ENCODE measurements around the gene AGAP1. TPM values are rescaled to one million over a fixed set of nuclear protein-coding genes. Genes with fewer than 3 reads are reported as not detected.

Gene AGAP1
- total RNA-seq, 1 donor from 2014 or later, result 46.3 TPM

DNA sequence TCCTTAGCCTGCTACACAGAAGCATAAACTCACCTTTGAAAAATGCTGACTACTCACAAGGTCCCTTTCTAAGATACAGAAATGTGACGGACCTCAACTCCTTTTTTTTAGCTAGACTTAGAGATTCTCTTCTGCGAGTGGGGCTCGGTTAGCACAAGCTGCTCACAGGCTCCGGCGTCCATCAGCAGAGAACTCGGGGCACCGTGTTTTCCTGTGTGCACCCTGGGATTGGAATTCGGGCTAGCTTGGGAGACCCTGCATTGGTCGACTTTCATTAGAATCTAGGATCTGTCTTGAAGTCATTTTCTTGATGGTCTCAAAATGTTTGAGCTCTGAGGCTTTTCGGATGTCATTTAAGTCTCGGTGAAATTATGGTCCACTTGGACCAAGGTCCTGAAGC, 483.1 kb downstream of the AGAP1 start:
- Mint-ChIP-seq H3K4me3 (no peak overlapping the region), H3K36me3 (peaks cover 34% of the 10 kb centered on the region), H3K9me3 (no peaks in the 10 kb centered on the region), H3K4me1 (ENCODE audit: unreplicated experiment) (peaks cover 16% of the 10 kb centered on the region), H3K27ac (no peak overlapping the region), H3K27me3 (no peaks in the 10 kb centered on the region)
- DNase-seq (ENCODE audit: extremely low spot score, unreplicated experiment), result no peak
- TF ChIP-seq CTCF (conservative IDR thresholded peaks at IDR 0.05), result no peak

- H3K9me3 Mint-ChIP-seq, result no peaks in the 10 kb centered on the region
- TF ChIP-seq CTCF (conservative IDR thresholded peaks at IDR 0.05), result no peak
- H3K27ac Mint-ChIP-seq, result no peak overlapping the region
- DNase-seq (ENCODE audit: extremely low spot score, unreplicated experiment), result no peak
- H3K36me3 Mint-ChIP-seq, result peaks cover 35% of the 10 kb centered on the region
- no peaks in the 10 kb centered on the region for H3K27me3 Mint-ChIP-seq
- H3K4me1 Mint-ChIP-seq (ENCODE audit: unreplicated experiment), result peaks cover 16% of the 10 kb centered on the region
- no peak overlapping the region for H3K4me3 Mint-ChIP-seq
Measured at GRCh38 chr2:235977445-235977844, 483.6 kb downstream of the AGAP1 start.

GRCh38 chr2:235978022-235978421, 484.2 kb downstream of the AGAP1 start:
- no peak overlapping the region for H3K27ac Mint-ChIP-seq
- H3K36me3 Mint-ChIP-seq, result peaks cover 34% of the 10 kb centered on the region
- no peaks in the 10 kb centered on the region for H3K9me3 Mint-ChIP-seq
- no peak overlapping the region for H3K4me3 Mint-ChIP-seq
- H3K4me1 Mint-ChIP-seq (ENCODE audit: unreplicated experiment), result peaks cover 16% of the 10 kb centered on the region
- DNase-seq (ENCODE audit: extremely low spot score, unreplicated experiment), result no peak
- TF ChIP-seq CTCF (conservative IDR thresholded peaks at IDR 0.05), result no peak
- H3K27me3 Mint-ChIP-seq, result no peaks in the 10 kb centered on the region

- Mint-ChIP-seq H3K4me3 (no peak overlapping the region), H3K4me1 (ENCODE audit: unreplicated experiment) (peaks cover 16% of the 10 kb centered on the region), H3K9me3 (no peaks in the 10 kb centered on the region), H3K27me3 (no peaks in the 10 kb centered on the region), H3K27ac (no peak overlapping the region), H3K36me3 (peaks cover 33% of the 10 kb centered on the region)
- no peak for DNase-seq (ENCODE audit: extremely low spot score, unreplicated experiment)
- no peak for TF ChIP-seq CTCF (conservative IDR thresholded peaks at IDR 0.05)
Measured at GRCh38 chr2:235979037-235979436, 485.2 kb downstream of the AGAP1 start.

- DNase-seq (ENCODE audit: extremely low spot score, unreplicated experiment), result no peak
- Mint-ChIP-seq H3K9me3 (no peaks in the 10 kb centered on the region), H3K27ac (no peak overlapping the region), H3K27me3 (no peaks in the 10 kb centered on the region), H3K4me3 (no peak overlapping the region), H3K36me3 (peaks cover 40% of the 10 kb centered on the region), H3K4me1 (ENCODE audit: unreplicated experiment) (peaks cover 16% of the 10 kb centered on the region)
- TF ChIP-seq CTCF (conservative IDR thresholded peaks at IDR 0.05), result no peak
Measured at GRCh38 chr2:235979753-235980435, 486.1 kb downstream of the AGAP1 start.

All from type B pancreatic cell (in vitro differentiated cells).